Uterus (tissue), 2 donors: ENCODE data around the gene NAMPT.

Experiments used
- CTCF ChIP-seq, 4 experiments: fragments of 200-600 bp in 2 of 4; fragments of 450-650 bp in 2 of 4; sonication (generic) in 2 of 4; IDR thresholded peaks; one replicate each; pipeline ENCODE4 v1.5.1; 2016 to 2019; ENCODE audit warnings: antibody characterized with exemption in 4 of 4, mild to moderate bottlenecking in 2 of 4, moderate library complexity in 1 of 4
- POLR2A ChIP-seq, 2 donors: fragments of 450-650 bp; IDR thresholded peaks; one replicate each; pipeline ENCODE4 v1.6.1; 2016; ENCODE audit warnings: antibody characterized with exemption in 2 of 2, mild to moderate bottlenecking in 1 of 2, moderate library complexity in 1 of 2

- TF ChIP-seq CTCF (IDR thresholded peaks at IDR 0.05) (no peak), POLR2A (IDR thresholded peaks at IDR 0.05) (no peak)
Measured at GRCh38 chr7:106205621-106206222, 79.1 kb downstream of the NAMPT start.
